ENCODE results near the gene CAB39L. TPM values are rescaled to one million over a fixed set of nuclear protein-coding genes. Genes with fewer than 3 reads are reported as not detected.

Gene CAB39L
- total RNA-seq (16.0 TPM), polyA plus RNA-seq (ENCODE audit: insufficient read depth, low read depth, low replicate concordance) (11.0 TPM)
- long read RNA-seq, donor 1, partial matches to known transcripts = 0 of 2 reads
- long read RNA-seq, donor 1, other reads (novel, unspliced or antisense) = 0 of 2 reads
- long read RNA-seq, donor 2, transcript CAB39L-202 (9 exons, 3,676 nt) = major isoform, 5 of 12 reads
- long read RNA-seq, donor 2, partial matches to known transcripts = 0 of 12 reads
- long read RNA-seq, donor 2, other reads (novel, unspliced or antisense) = 6 of 12 reads
- long read RNA-seq, donor 3, partial matches to known transcripts = 17 of 18 reads
- long read RNA-seq, donor 3, other reads (novel, unspliced or antisense) = 0 of 18 reads
- long read RNA-seq, donor 4, partial matches to known transcripts = 10 of 16 reads
- long read RNA-seq, donor 4, other reads (novel, unspliced or antisense) = 0 of 16 reads
- long read RNA-seq, donor 5, partial matches to known transcripts = 0 of 1 reads
- long read RNA-seq, donor 5, other reads (novel, unspliced or antisense) = 0 of 1 reads
- long read RNA-seq, donor 6, partial matches to known transcripts = 0 of 5 reads
- long read RNA-seq, donor 6, other reads (novel, unspliced or antisense) = 0 of 5 reads
- long read RNA-seq, donor 7, partial matches to known transcripts = 0 of 3 reads
- long read RNA-seq, donor 7, other reads (novel, unspliced or antisense) = 0 of 3 reads
- long read RNA-seq, donor 8 = 0 reads
- long read RNA-seq, donor 9, partial matches to known transcripts = 0 of 1 reads
- long read RNA-seq, donor 9, other reads (novel, unspliced or antisense) = 0 of 1 reads
- long read RNA-seq, donor 10, partial matches to known transcripts = 0 of 3 reads
- long read RNA-seq, donor 10, other reads (novel, unspliced or antisense) = 0 of 3 reads

DNA sequence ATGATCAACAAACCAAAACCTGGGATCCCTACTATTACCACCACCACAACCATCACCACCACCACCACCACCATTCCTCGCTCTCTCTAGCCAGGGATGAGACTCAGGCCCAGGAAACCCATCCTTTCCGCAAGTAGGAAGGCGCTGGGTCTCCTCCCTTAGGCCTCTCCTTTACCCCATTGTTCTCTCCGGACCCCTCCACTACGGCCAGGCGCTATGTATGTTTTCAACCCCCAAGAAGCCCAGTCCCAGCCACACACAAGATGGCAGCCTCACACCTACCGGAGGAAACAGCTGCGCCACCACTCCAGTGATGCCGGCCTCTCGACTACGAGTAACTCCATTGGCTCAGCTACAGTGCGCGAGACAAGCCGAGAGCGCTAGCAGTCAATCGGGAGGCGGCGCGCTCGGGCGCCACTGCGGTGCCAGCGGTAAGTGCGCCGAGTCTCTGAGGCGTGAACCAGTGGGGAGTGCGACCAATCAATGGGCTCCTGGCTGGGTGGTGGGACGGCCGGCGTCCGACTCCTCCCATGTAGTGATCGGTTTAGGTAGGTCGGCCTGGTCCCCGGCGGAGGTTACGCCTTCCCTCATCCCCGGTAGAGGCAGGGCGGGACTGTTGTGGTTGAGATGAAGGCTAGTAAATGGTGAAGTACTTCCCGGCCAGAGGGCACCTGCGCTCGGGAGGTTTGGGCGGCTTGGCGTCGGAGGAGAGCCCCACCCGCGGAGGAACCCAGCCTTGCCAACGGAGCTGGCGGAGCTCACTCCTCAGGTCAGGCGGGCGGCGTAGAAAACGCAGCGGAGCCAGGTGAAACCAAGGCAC, at the start of gene CAB39L, which contains the start of gene SETDB2:
CAB39L (minus strand) TSS at position 361 of the 820 bp plus-strand sequence. CDS start 61,154 bp downstream, outside the sequence.
SETDB2 (plus strand) TSS at position 571 of the 820 bp plus-strand sequence. CDS start 7,620 bp downstream, outside the sequence.
- intact Hi-C loops (cut with DNase I) = no loop called here
- Histone ChIP-seq H3K27ac (ENCODE audit: low read depth in 2 of 2, low read length in 2 of 2) (peak within 1 kb of the TSS; percentile 94 to 96), H3K4me3 (ENCODE audit: low read length in 3 of 3) (peak within 1 kb of the TSS; percentile 91 to 96 (median 91)), H3K27me3 (ENCODE audit: control insufficient read depth, insufficient read depth, low read length) (no peaks in the 10 kb centered on the region), H3K4me1 (ENCODE audit: control insufficient read depth in 2 of 3, insufficient read depth in 2 of 3, low read depth in 1 of 3, low read length in 3 of 3) (peaks cover 0 to 7% (median 0%) of the 10 kb centered on the region in 3 donors), H3K9ac (ENCODE audit: low read length in 3 of 3) (peak within 1 kb of the TSS; percentile 80 to 93 (median 91)), H3K36me3 (ENCODE audit: control insufficient read depth in 2 of 3, insufficient read depth in 3 of 3, low read length in 3 of 3) (no peaks in the 10 kb centered on the region), H3K9me3 (ENCODE audit: control insufficient read depth in 2 of 3, insufficient read depth in 1 of 3, low read length in 3 of 3) (no peaks in the 10 kb centered on the region)
- TF ChIP-seq CTCF (IDR thresholded peaks at IDR 0.05; ENCODE audit: borderline replicate concordance, extremely low read depth, insufficient read depth) = peak; percentile 46
- FAIRE-seq (peak; percentile 99), DNase-seq (peak; percentile 99 to 100 (median 100))

DNA sequence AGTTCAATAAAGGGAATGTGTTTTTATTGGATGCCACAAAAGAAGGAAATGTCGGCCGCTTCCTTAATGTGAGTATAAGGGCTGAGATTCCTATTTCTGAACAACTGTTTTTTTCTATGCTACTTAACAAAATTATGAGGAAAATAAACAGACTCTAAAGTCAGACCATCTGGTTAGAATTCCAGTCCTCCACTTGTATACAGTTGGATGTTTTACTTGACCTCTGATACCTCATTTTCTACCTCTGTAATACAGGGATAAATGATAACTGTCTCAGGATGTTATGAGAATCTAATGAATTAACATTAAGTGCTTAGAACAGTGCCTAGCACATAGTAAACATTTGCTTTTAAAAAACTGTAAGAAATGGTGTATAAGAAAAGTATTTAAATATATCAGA, 44.7 kb upstream of the CAB39L start:
- H3K27ac ChIP-seq (ENCODE audit: low read depth in 2 of 2, low read length in 2 of 2) = no peak overlapping the region
- H3K27me3 ChIP-seq (ENCODE audit: control insufficient read depth, insufficient read depth, low read length) = no peaks in the 10 kb centered on the region
- H3K9me3 ChIP-seq (ENCODE audit: control insufficient read depth in 2 of 3, insufficient read depth in 1 of 3, low read length in 3 of 3) = no peaks in the 10 kb centered on the region
- no peak for FAIRE-seq
- intact Hi-C loops (cut with DNase I) = no loop called here
- no peak for DNase-seq
- no peak overlapping the region for H3K4me3 ChIP-seq (ENCODE audit: low read length in 3 of 3)
- H3K4me1 ChIP-seq (ENCODE audit: control insufficient read depth in 2 of 3, insufficient read depth in 2 of 3, low read depth in 1 of 3, low read length in 3 of 3) = no peaks in the 10 kb centered on the region
- H3K9ac ChIP-seq (ENCODE audit: low read length in 3 of 3) = no peak overlapping the region
- no peak for TF ChIP-seq CTCF (IDR thresholded peaks at IDR 0.05; ENCODE audit: borderline replicate concordance, extremely low read depth, insufficient read depth)
- H3K36me3 ChIP-seq (ENCODE audit: control insufficient read depth in 2 of 3, insufficient read depth in 3 of 3, low read length in 3 of 3) = peaks cover 0 to 2% (median 0%) of the 10 kb centered on the region in 3 donors

DNA sequence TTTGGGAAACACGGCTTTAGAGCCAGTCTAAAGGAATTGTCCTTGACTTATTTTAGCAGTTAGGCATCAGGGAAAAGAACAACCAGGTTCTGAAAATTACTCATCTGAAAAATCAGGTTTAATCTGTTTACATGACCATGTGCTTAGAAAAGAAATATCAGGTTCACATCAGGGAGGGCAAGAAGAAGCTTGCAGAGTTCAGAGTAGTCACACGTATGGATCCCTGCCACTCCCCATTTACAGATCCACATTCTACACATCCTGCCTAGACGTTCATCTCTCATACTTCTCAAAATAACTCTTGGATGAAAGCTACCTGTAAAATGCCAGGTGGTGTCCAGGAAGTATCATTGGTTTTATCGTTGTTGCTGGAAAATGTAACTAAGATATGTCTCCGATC, 37.9 kb upstream of the CAB39L start:
- no peaks in the 10 kb centered on the region for H3K9me3 ChIP-seq (ENCODE audit: control insufficient read depth in 2 of 3, insufficient read depth in 1 of 3, low read length in 3 of 3)
- intact Hi-C loops (cut with DNase I) = no loop called here
- no peak overlapping the region for H3K27ac ChIP-seq (ENCODE audit: low read depth in 2 of 2, low read length in 2 of 2)
- TF ChIP-seq CTCF (IDR thresholded peaks at IDR 0.05; ENCODE audit: borderline replicate concordance, extremely low read depth, insufficient read depth) = no peak
- no peaks in the 10 kb centered on the region for H3K4me1 ChIP-seq (ENCODE audit: control insufficient read depth in 2 of 3, insufficient read depth in 2 of 3, low read depth in 1 of 3, low read length in 3 of 3)
- H3K4me3 ChIP-seq (ENCODE audit: low read length in 3 of 3) = no peak overlapping the region
- DNase-seq = no peak
- no peak overlapping the region for H3K9ac ChIP-seq (ENCODE audit: low read length in 3 of 3)
- H3K27me3 ChIP-seq (ENCODE audit: control insufficient read depth, insufficient read depth, low read length) = no peaks in the 10 kb centered on the region
- no peak for FAIRE-seq
- peaks cover 0 to 25% (median 9%) of the 10 kb centered on the region in 3 donors for H3K36me3 ChIP-seq (ENCODE audit: control insufficient read depth in 2 of 3, insufficient read depth in 3 of 3, low read length in 3 of 3)
